Measurements from ENCODE around the gene F11.
A peak's percentile ranks its signal among the peaks of the same experiment; 100 is the strongest.

Gene F11

GRCh38 chr4:186296481-186296880 is 30.5 kb downstream of the F11 start:
- Histone ChIP-seq H3K14ac (ENCODE audit: low read length) (no peak overlapping the region), H3K4me3 (ENCODE audit: low read length in 2 of 2) (no peak overlapping the region), H3K9ac (ENCODE audit: low read depth, low read length, poor library complexity) (no peak overlapping the region), H3K4ac (ENCODE audit: low read length) (no peak overlapping the region), H3K36me3 (replicated peaks in 1 of 2; ENCODE audit: control insufficient read depth in 2 of 2, insufficient read depth in 2 of 2, low read length in 2 of 2) (no peaks in the 10 kb centered on the region), H2AK5ac (ENCODE audit: low read depth, low read length) (no peak overlapping the region), H3K9me3 (replicated peaks in 1 of 2; ENCODE audit: control insufficient read depth in 2 of 2, insufficient read depth in 1 of 2, low read depth in 1 of 2, low read length in 2 of 2) (peaks cover 0 to 2% of the 10 kb centered on the region in 2 donors), H2BK120ac (ENCODE audit: low read depth, low read length) (no peak overlapping the region), H3K4me1 (ENCODE audit: control insufficient read depth in 2 of 2, insufficient read depth in 1 of 2, low read depth in 1 of 2, low read length in 2 of 2) (no peaks in the 10 kb centered on the region), H3K27me3 (ENCODE audit: control insufficient read depth in 3 of 3, insufficient read depth in 3 of 3, low read depth in 1 of 3, low read length in 3 of 3) (peaks cover 0 to 7% (median 6%) of the 10 kb centered on the region in 3 experiments), H4K8ac (ENCODE audit: low read depth, low read length) (no peak overlapping the region), H4K91ac (ENCODE audit: low read depth, low read length, poor library complexity) (no peak overlapping the region), H3K4me2 (ENCODE audit: insufficient read depth, low read length, poor library complexity, severe bottlenecking) (no peak overlapping the region), H3K18ac (ENCODE audit: low read length) (no peak overlapping the region), H2BK12ac (ENCODE audit: low read length) (no peak overlapping the region), H2BK15ac (ENCODE audit: low read length) (no peak overlapping the region), H3K79me1 (ENCODE audit: low read depth, low read length) (no peaks in the 10 kb centered on the region), H3K23ac (ENCODE audit: low read depth, low read length, poor library complexity) (no peak overlapping the region), H3K27ac (replicated peaks; ENCODE audit: low read length) (no peak overlapping the region), H2AFZ (ENCODE audit: low read length) (no peak overlapping the region), H2BK5ac (ENCODE audit: low read length) (no peak overlapping the region)
- WGBS, 2 donors (ENCODE audit: extremely low coverage in 2 of 2, insufficient read length in 2 of 2, insufficient replicate concordance in 1 of 2): no CpG with 5 or more reads among the region's 4 CpGs
- no peak for DNase-seq (ENCODE audit: low spot score)

DNA sequence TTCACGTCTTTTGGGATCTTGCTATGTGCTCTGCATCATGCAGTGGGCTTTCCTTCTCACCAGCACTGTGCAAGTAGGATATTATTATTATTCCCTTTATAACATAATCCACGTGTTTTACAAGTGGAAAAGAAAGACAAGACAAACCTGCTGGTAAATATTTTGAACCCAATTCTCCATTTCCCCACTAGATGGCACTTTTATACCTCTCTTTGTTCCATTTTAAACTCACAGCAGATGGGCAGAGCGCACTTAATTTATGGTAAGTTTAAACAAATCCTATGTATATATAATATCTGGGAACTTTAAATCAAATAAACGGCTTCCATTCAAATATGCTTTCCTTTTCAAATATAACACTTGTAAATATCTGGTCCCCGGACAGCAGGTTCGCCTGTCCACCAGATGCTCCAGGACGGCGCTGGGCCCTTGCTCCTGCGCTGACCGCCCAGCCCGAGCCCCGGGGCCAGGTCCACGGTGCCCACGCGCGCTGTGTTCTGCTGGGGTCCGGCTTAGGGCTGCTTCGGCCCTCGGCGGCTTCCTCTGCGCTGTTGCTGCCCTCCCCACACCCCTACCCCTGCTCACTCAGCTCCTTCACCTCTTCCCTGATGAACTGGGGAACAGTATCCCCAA is 31.1 kb downstream of the F11 start:
- Histone ChIP-seq H3K14ac (ENCODE audit: low read length) (no peak overlapping the region), H2AFZ (ENCODE audit: low read length) (no peak overlapping the region), H3K4me1 (ENCODE audit: control insufficient read depth in 2 of 2, insufficient read depth in 1 of 2, low read depth in 1 of 2, low read length in 2 of 2) (no peaks in the 10 kb centered on the region), H2BK5ac (ENCODE audit: low read length) (no peak overlapping the region), H2BK15ac (ENCODE audit: low read length) (peak overlapping the region; percentile 16), H3K4me3 (ENCODE audit: low read length in 2 of 2) (no peak overlapping the region), H3K9ac (ENCODE audit: low read depth, low read length, poor library complexity) (no peak overlapping the region), H4K8ac (ENCODE audit: low read depth, low read length) (no peak overlapping the region), H3K4ac (ENCODE audit: low read length) (no peak overlapping the region), H3K27ac (replicated peaks; ENCODE audit: low read length) (no peak overlapping the region), H3K4me2 (ENCODE audit: insufficient read depth, low read length, poor library complexity, severe bottlenecking) (no peak overlapping the region), H3K23ac (ENCODE audit: low read depth, low read length, poor library complexity) (no peak overlapping the region), H3K9me3 (replicated peaks in 1 of 2; ENCODE audit: control insufficient read depth in 2 of 2, insufficient read depth in 1 of 2, low read depth in 1 of 2, low read length in 2 of 2) (peaks cover 0 to 2% of the 10 kb centered on the region in 2 donors), H2BK120ac (ENCODE audit: low read depth, low read length) (no peak overlapping the region), H3K18ac (ENCODE audit: low read length) (peak overlapping the region; percentile 32), H3K27me3 (ENCODE audit: control insufficient read depth in 3 of 3, insufficient read depth in 3 of 3, low read depth in 1 of 3, low read length in 3 of 3) (peaks cover 0 to 7% (median 6%) of the 10 kb centered on the region in 3 experiments), H3K36me3 (replicated peaks in 1 of 2; ENCODE audit: control insufficient read depth in 2 of 2, insufficient read depth in 2 of 2, low read length in 2 of 2) (no peaks in the 10 kb centered on the region), H2BK12ac (ENCODE audit: low read length) (no peak overlapping the region), H3K79me1 (ENCODE audit: low read depth, low read length) (no peaks in the 10 kb centered on the region), H4K91ac (ENCODE audit: low read depth, low read length, poor library complexity) (no peak overlapping the region), H2AK5ac (ENCODE audit: low read depth, low read length) (no peak overlapping the region)
- peak; percentile 59 for DNase-seq (ENCODE audit: low spot score)
- WGBS, 2 donors (ENCODE audit: extremely low coverage in 2 of 2, insufficient read length in 2 of 2, insufficient replicate concordance in 1 of 2): no CpG with 5 or more reads among the region's 21 CpGs

GRCh38 chr4:186298031-186298647 is 32.1 kb downstream of the F11 start:
- Histone ChIP-seq H2BK120ac (ENCODE audit: low read depth, low read length) (no peak overlapping the region), H3K9me3 (replicated peaks in 1 of 2; ENCODE audit: control insufficient read depth in 2 of 2, insufficient read depth in 1 of 2, low read depth in 1 of 2, low read length in 2 of 2) (peaks cover 0 to 2% of the 10 kb centered on the region in 2 donors), H2AFZ (ENCODE audit: low read length) (no peak overlapping the region), H3K79me1 (ENCODE audit: low read depth, low read length) (no peaks in the 10 kb centered on the region), H3K4ac (ENCODE audit: low read length) (no peak overlapping the region), H4K8ac (ENCODE audit: low read depth, low read length) (no peak overlapping the region), H3K18ac (ENCODE audit: low read length) (no peak overlapping the region), H4K91ac (ENCODE audit: low read depth, low read length, poor library complexity) (no peak overlapping the region), H2BK5ac (ENCODE audit: low read length) (no peak overlapping the region), H2BK12ac (ENCODE audit: low read length) (no peak overlapping the region), H2AK5ac (ENCODE audit: low read depth, low read length) (no peak overlapping the region), H3K27me3 (ENCODE audit: control insufficient read depth in 3 of 3, insufficient read depth in 3 of 3, low read depth in 1 of 3, low read length in 3 of 3) (peaks cover 0 to 7% (median 6%) of the 10 kb centered on the region in 3 experiments), H3K9ac (ENCODE audit: low read depth, low read length, poor library complexity) (no peak overlapping the region), H3K4me1 (ENCODE audit: control insufficient read depth in 2 of 2, insufficient read depth in 1 of 2, low read depth in 1 of 2, low read length in 2 of 2) (no peaks in the 10 kb centered on the region), H2BK15ac (ENCODE audit: low read length) (no peak overlapping the region), H3K27ac (replicated peaks; ENCODE audit: low read length) (no peak overlapping the region), H3K23ac (ENCODE audit: low read depth, low read length, poor library complexity) (no peak overlapping the region), H3K14ac (ENCODE audit: low read length) (no peak overlapping the region), H3K36me3 (replicated peaks in 1 of 2; ENCODE audit: control insufficient read depth in 2 of 2, insufficient read depth in 2 of 2, low read length in 2 of 2) (no peaks in the 10 kb centered on the region), H3K4me3 (ENCODE audit: low read length in 2 of 2) (no peak overlapping the region), H3K4me2 (ENCODE audit: insufficient read depth, low read length, poor library complexity, severe bottlenecking) (peak overlapping the region; percentile 45)
- DNase-seq (ENCODE audit: low spot score): no peak
- WGBS, 2 donors (ENCODE audit: extremely low coverage in 2 of 2, insufficient read length in 2 of 2, insufficient replicate concordance in 1 of 2): no CpG with 5 or more reads among the region's 39 CpGs

GRCh38 chr4:186299291-186299690 is 33.3 kb downstream of the F11 start:
- no peak overlapping the region for H3K14ac ChIP-seq (ENCODE audit: low read length)
- no peaks in the 10 kb centered on the region for H3K4me1 ChIP-seq (ENCODE audit: control insufficient read depth in 2 of 2, insufficient read depth in 1 of 2, low read depth in 1 of 2, low read length in 2 of 2)
- no peak overlapping the region for H2BK15ac ChIP-seq (ENCODE audit: low read length)

More at GRCh38 chr4:186299291-186299690, 33.3 kb downstream of the F11 start:
- Histone ChIP-seq H2AK5ac (ENCODE audit: low read depth, low read length) (no peak overlapping the region), H3K4me3 (ENCODE audit: low read length in 2 of 2) (no peak overlapping the region), H4K91ac (ENCODE audit: low read depth, low read length, poor library complexity) (no peak overlapping the region), H3K4ac (ENCODE audit: low read length) (no peak overlapping the region), H3K27ac (replicated peaks; ENCODE audit: low read length) (no peak overlapping the region), H3K9me3 (replicated peaks in 1 of 2; ENCODE audit: control insufficient read depth in 2 of 2, insufficient read depth in 1 of 2, low read depth in 1 of 2, low read length in 2 of 2) (peaks cover 0 to 2% of the 10 kb centered on the region in 2 donors), H2BK12ac (ENCODE audit: low read length) (no peak overlapping the region), H3K36me3 (replicated peaks in 1 of 2; ENCODE audit: control insufficient read depth in 2 of 2, insufficient read depth in 2 of 2, low read length in 2 of 2) (no peaks in the 10 kb centered on the region), H3K27me3 (ENCODE audit: control insufficient read depth in 3 of 3, insufficient read depth in 3 of 3, low read depth in 1 of 3, low read length in 3 of 3) (peaks cover 0 to 7% (median 6%) of the 10 kb centered on the region in 3 experiments), H3K23ac (ENCODE audit: low read depth, low read length, poor library complexity) (no peak overlapping the region), H3K4me2 (ENCODE audit: insufficient read depth, low read length, poor library complexity, severe bottlenecking) (no peak overlapping the region), H3K9ac (ENCODE audit: low read depth, low read length, poor library complexity) (no peak overlapping the region), H2BK120ac (ENCODE audit: low read depth, low read length) (no peak overlapping the region), H3K79me1 (ENCODE audit: low read depth, low read length) (no peaks in the 10 kb centered on the region), H4K8ac (ENCODE audit: low read depth, low read length) (no peak overlapping the region), H2BK5ac (ENCODE audit: low read length) (no peak overlapping the region), H3K18ac (ENCODE audit: low read length) (no peak overlapping the region), H2AFZ (ENCODE audit: low read length) (no peak overlapping the region)
- DNase-seq (ENCODE audit: low spot score): no peak
- no CpG with 5 or more reads among the region's 5 CpGs for WGBS, 2 donors (ENCODE audit: extremely low coverage in 2 of 2, insufficient read length in 2 of 2, insufficient replicate concordance in 1 of 2)

Data from neuronal stem cell (in vitro differentiated cells).